SKM-1 treated with dmso at 0.1 percent for 144 hours (cell line): ENCODE results near the gene CLTCL1.
A peak's percentile ranks its signal among the peaks of the same experiment; 100 is the strongest.
"Not testable (repeated sequence)": the region's sequence is repeated elsewhere in the genome, so short reads cannot be mapped to it uniquely, and the experiment has no call there.

Source experiments
- DNase-seq: peaks from one replicate; lab custom pipeline; 2025; ENCODE audit not compliant: unreplicated experiment; lab: John Stamatoyannopoulos, UW

CLTCL1 gene

GRCh38 chr22:19291580-19292457 is at the start of gene CLTCL1:
CLTCL1 (minus strand) TSS chr22:19291719; CDS start chr22:19291641, 78 bp downstream.
- peak; percentile 43 for DNase-seq

GRCh38 chr22:19337137-19337536 is 45.6 kb upstream of the CLTCL1 start:
- DNase-seq = no peak

GRCh38 chr22:19336133-19337075 is 44.9 kb upstream of the CLTCL1 start:
- DNase-seq = no peak

GRCh38 chr22:19331975-19332374 is 40.5 kb upstream of the CLTCL1 start:
- no peak for DNase-seq

GRCh38 chr22:19331474-19331873 is 40.0 kb upstream of the CLTCL1 start:
- DNase-seq = no peak

GRCh38 chr22:19330865-19331418 is 39.4 kb upstream of the CLTCL1 start:
- DNase-seq = no peak

GRCh38 chr22:19330205-19330604 is 38.7 kb upstream of the CLTCL1 start:
- not testable (repeated sequence) for DNase-seq

GRCh38 chr22:19329454-19329853 is 37.9 kb upstream of the CLTCL1 start:
- DNase-seq = no peak

GRCh38 chr22:19325296-19325948 is 33.9 kb upstream of the CLTCL1 start:
- no peak for DNase-seq

- DNase-seq = not testable (repeated sequence)
Measured at GRCh38 chr22:19323420-19323819, 31.9 kb upstream of the CLTCL1 start.

GRCh38 chr22:19321757-19322156 is 30.2 kb upstream of the CLTCL1 start:
- peak; percentile 47 for DNase-seq

- not testable (repeated sequence) for DNase-seq
Measured at GRCh38 chr22:19320136-19320535, 28.6 kb upstream of the CLTCL1 start.

- DNase-seq = no peak
Measured at GRCh38 chr22:19319281-19319680, 27.8 kb upstream of the CLTCL1 start.

- DNase-seq = no peak
Measured at GRCh38 chr22:19317865-19318264, 26.3 kb upstream of the CLTCL1 start.

GRCh38 chr22:19307872-19308271 is 16.4 kb upstream of the CLTCL1 start:
- no peak for DNase-seq

- not testable (repeated sequence) for DNase-seq
Measured at GRCh38 chr22:19306535-19306934, 15.0 kb upstream of the CLTCL1 start.

GRCh38 chr22:19304547-19304946 is 13.0 kb upstream of the CLTCL1 start:
- no peak for DNase-seq

GRCh38 chr22:19303785-19304184 is 12.3 kb upstream of the CLTCL1 start:
- no peak for DNase-seq

GRCh38 chr22:19295733-19296132 is 4.2 kb upstream of the CLTCL1 start:
- DNase-seq = no peak

- DNase-seq = peak; percentile 59
Measured at GRCh38 chr22:19292458-19293230, 1.1 kb upstream of the CLTCL1 start.
